H1 (cell line): ENCODE measurements around the gene CENPP. TPM values are rescaled to one million over a fixed set of nuclear protein-coding genes. Genes with fewer than 3 reads are reported as not detected.

ENCODE experiments used
- ATF2 ChIP-seq: IDR thresholded peaks from 2 replicates; pipeline ENCODE4 v1.6.1; 2012; ENCODE audit warnings: low read length, inconsistent platforms
- E2F6 ChIP-seq: IDR thresholded peaks from 2 replicates; pipeline ENCODE4 v1.6.1; 2012; ENCODE audit warnings: inconsistent platforms
- PHF8 ChIP-seq: fragments of 200-600 bp; sonication (generic); conservative IDR thresholded peaks from 2 replicates; pipeline ENCODE4 v1.7.1; 2012; ENCODE audit warnings: low read depth, mild to moderate bottlenecking, inconsistent platforms, low read length, moderate library complexity
- RNF2 ChIP-seq: fragments of 200-900, 300-1000 bp; sonication (generic); IDR thresholded peaks from 2 replicates; pipeline ENCODE4 v1.7.1; 2016; ENCODE audit warnings: borderline replicate concordance, low read depth, mild to moderate bottlenecking, antibody characterized with exemption, low read length; ENCODE audit not compliant: poor library complexity, severe bottlenecking; ENCODE audit errors: missing control alignments
- polyA plus RNA-seq, 7 experiments: library from polyadenylated mRNA; depleted of rRNA in 3 of 7; stranded (reverse) in 5 of 7; unstranded in 2 of 7; fragments of >200 nt in 5 of 7; fragments of 200-250 nt in 2 of 7; gene quantifications; 1 replicate in 5 of 7; 2 replicates in 1 of 7; 4 replicates in 1 of 7; pipeline versions ENCODE4 v1.2.1 to v1.2.3, GENCODE V29; 2011 to 2013; ENCODE audit warnings: missing spikeins in 2 of 7, mixed read lengths in 2 of 7
- total RNA-seq: library from RNA; stranded (reverse); fragmentation: NEBNext Ultra II Directional; extraction: Animal tissue kit (Norgen Biotek cat#: 25700); gene quantifications from 2 replicates; pipeline ENCODE4 v1.2.1, GENCODE V29; 2021
- TF ChIP-seq, protein P1 (sequence below): IDR thresholded peaks from 2 replicates; pipeline ENCODE4 v1.6.1; 2012; ENCODE audit warnings: inconsistent platforms
- TF ChIP-seq, protein P2 (sequence below): fragments of 300-600 bp; sonication (generic); IDR thresholded peaks from 2 replicates; pipeline ENCODE4 v1.7.1; 2012; ENCODE audit warnings: low read length, moderate library complexity, mild to moderate bottlenecking, inconsistent platforms; ENCODE audit not compliant: insufficient replicate concordance

CENPP gene
- total and polyA plus RNA-seq, 2 of the 8 experiments (the other 6 are each of a cell fraction or from before 2014, with no cell fraction given) = 2.7 to 10.8 TPM

DNA sequence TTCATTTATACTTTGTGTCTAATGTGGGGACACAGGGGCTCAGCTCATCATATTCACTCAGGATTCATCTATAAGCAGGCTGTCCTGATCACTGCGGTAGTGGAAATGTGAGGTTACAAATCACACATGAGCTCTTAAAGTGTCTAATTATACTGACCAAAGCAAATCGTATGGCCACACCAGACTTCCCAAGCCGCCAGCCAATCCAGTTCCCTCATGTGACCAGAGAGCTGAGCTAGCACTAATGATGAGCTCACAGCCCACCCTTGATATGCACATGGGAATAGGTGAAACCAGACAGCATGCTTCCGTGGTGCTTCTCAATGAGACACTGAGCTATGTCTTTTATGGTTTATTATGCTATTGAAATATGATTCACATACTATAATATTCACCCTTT lies 192.4 kb downstream of the CENPP start (continued):
- TF ChIP-seq E2F6 = no peak
- TF ChIP-seq, protein P1, sequence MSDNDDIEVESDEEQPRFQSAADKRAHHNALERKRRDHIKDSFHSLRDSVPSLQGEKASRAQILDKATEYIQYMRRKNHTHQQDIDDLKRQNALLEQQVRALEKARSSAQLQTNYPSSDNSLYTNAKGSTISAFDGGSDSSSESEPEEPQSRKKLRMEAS = no peak
- no peak for TF ChIP-seq RNF2
- TF ChIP-seq ATF2 = no peak
- TF ChIP-seq PHF8 = no peak
- TF ChIP-seq, protein P2, sequence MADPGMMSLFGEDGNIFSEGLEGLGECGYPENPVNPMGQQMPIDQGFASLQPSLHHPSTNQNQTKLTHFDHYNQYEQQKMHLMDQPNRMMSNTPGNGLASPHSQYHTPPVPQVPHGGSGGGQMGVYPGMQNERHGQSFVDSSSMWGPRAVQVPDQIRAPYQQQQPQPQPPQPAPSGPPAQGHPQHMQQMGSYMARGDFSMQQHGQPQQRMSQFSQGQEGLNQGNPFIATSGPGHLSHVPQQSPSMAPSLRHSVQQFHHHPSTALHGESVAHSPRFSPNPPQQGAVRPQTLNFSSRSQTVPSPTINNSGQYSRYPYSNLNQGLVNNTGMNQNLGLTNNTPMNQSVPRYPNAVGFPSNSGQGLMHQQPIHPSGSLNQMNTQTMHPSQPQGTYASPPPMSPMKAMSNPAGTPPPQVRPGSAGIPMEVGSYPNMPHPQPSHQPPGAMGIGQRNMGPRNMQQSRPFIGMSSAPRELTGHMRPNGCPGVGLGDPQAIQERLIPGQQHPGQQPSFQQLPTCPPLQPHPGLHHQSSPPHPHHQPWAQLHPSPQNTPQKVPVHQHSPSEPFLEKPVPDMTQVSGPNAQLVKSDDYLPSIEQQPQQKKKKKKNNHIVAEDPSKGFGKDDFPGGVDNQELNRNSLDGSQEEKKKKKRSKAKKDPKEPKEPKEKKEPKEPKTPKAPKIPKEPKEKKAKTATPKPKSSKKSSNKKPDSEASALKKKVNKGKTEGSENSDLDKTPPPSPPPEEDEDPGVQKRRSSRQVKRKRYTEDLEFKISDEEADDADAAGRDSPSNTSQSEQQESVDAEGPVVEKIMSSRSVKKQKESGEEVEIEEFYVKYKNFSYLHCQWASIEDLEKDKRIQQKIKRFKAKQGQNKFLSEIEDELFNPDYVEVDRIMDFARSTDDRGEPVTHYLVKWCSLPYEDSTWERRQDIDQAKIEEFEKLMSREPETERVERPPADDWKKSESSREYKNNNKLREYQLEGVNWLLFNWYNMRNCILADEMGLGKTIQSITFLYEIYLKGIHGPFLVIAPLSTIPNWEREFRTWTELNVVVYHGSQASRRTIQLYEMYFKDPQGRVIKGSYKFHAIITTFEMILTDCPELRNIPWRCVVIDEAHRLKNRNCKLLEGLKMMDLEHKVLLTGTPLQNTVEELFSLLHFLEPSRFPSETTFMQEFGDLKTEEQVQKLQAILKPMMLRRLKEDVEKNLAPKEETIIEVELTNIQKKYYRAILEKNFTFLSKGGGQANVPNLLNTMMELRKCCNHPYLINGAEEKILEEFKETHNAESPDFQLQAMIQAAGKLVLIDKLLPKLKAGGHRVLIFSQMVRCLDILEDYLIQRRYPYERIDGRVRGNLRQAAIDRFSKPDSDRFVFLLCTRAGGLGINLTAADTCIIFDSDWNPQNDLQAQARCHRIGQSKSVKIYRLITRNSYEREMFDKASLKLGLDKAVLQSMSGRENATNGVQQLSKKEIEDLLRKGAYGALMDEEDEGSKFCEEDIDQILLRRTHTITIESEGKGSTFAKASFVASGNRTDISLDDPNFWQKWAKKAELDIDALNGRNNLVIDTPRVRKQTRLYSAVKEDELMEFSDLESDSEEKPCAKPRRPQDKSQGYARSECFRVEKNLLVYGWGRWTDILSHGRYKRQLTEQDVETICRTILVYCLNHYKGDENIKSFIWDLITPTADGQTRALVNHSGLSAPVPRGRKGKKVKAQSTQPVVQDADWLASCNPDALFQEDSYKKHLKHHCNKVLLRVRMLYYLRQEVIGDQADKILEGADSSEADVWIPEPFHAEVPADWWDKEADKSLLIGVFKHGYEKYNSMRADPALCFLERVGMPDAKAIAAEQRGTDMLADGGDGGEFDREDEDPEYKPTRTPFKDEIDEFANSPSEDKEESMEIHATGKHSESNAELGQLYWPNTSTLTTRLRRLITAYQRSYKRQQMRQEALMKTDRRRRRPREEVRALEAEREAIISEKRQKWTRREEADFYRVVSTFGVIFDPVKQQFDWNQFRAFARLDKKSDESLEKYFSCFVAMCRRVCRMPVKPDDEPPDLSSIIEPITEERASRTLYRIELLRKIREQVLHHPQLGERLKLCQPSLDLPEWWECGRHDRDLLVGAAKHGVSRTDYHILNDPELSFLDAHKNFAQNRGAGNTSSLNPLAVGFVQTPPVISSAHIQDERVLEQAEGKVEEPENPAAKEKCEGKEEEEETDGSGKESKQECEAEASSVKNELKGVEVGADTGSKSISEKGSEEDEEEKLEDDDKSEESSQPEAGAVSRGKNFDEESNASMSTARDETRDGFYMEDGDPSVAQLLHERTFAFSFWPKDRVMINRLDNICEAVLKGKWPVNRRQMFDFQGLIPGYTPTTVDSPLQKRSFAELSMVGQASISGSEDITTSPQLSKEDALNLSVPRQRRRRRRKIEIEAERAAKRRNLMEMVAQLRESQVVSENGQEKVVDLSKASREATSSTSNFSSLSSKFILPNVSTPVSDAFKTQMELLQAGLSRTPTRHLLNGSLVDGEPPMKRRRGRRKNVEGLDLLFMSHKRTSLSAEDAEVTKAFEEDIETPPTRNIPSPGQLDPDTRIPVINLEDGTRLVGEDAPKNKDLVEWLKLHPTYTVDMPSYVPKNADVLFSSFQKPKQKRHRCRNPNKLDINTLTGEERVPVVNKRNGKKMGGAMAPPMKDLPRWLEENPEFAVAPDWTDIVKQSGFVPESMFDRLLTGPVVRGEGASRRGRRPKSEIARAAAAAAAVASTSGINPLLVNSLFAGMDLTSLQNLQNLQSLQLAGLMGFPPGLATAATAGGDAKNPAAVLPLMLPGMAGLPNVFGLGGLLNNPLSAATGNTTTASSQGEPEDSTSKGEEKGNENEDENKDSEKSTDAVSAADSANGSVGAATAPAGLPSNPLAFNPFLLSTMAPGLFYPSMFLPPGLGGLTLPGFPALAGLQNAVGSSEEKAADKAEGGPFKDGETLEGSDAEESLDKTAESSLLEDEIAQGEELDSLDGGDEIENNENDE = no peak
